GM18868 (cell line): Measurements from ENCODE around the gene ROCK2.

Experiments used
- ATAC-seq: cut with Tn5 transposase; IDR thresholded peaks from one replicate; pipeline ENCODE4 v1.9.1; 2021; ENCODE audit warnings: mild to moderate bottlenecking, moderate library complexity; ENCODE audit not compliant: unreplicated experiment

Gene ROCK2

GRCh38 chr2:11158916-11159573 is 185.4 kb downstream of the ROCK2 start:
- no peak for ATAC-seq

- ATAC-seq: no peak
Observed at GRCh38 chr2:11157731-11158130, 186.7 kb downstream of the ROCK2 start.

- no peak for ATAC-seq
Observed at GRCh38 chr2:11157296-11157695, 187.1 kb downstream of the ROCK2 start.

GRCh38 chr2:11156396-11157075 is 187.9 kb downstream of the ROCK2 start:
- no peak for ATAC-seq

DNA sequence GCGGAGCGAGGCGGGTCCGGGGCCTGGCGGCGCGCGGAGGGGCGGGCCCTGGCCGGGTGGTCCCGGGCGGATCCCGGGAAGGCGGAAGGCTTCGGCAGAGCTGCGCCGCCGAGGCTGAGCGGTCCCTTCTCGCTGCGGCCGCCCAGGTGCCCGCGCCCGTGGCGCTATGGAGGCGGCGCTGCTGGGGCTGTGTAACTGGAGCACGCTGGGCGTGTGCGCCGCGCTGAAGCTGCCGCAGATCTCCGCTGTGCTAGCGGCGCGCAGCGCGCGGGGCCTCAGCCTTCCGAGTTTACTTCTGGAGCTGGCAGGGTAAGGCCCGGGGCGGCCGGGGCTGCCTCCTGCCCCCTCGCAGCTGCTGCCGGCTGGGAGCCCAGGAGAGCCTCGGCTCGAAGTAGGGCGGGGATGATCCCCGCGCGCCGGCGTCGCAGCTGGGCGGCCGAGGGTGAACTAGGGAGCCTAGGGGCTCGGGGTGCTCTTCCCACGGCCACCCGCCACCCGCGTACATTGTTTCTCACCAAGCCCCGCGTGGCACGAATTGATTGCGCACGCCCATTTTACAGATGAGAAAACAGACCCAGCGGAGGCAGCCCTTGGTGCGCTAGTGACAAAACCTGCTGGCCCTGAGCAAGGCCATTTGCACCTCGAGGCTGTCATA is 188.9 kb downstream of the ROCK2 start, which contains the start of gene SLC66A3:
Gene SLC66A3, plus strand, starts transcription at position 87 of the 655 bp plus-strand sequence. Its CDS starts 80 bp downstream, at position 167.
- peak; percentile 80 for ATAC-seq

GRCh38 chr2:11154923-11155380 is 189.5 kb downstream of the ROCK2 start:
- peak; percentile 69 for ATAC-seq

DNA sequence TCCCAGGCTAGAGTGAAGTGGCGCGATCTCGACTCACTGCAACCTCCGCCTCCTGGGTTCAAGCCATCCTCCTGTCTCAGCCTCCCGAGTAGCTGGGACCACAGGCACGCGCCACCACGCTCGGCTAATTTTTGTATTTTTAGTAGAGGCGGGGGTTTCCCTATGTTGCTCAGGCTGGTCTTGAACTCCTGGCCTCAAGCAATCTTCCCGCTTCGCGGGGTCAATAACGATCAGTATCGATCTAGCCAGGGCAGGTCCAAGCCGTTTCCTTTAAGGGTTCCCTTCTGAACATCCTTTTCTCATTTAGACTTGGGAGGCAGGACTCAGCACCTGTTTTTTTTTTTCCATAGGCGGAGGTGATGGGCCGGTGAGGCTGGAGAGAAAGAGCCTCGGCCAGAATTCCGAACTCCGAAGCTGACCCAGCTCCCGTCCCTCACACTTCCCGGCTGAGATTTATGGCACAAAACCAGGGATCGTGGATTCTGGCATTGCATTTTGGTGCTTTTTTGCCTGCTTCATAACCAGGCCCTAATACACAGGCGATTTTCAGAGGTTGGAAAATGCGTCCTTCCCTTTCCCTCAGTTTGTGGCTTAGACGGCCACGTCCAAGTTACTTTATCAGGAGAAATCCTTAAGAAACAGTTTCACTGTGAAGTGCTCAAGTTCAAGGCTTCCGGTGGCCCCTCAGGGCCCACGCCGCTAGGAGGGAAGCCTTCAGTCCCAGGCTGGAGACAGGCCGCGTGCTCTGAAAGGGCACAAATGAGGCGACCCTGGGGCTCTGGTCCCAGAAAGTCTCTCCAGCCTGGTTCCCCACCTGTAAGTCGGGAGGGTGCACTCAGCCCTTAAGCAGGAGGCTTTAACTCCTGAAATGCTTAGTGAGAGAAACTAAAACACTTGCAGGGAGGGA is 190.2 kb downstream of the ROCK2 start:
- peak; percentile 17 for ATAC-seq

DNA sequence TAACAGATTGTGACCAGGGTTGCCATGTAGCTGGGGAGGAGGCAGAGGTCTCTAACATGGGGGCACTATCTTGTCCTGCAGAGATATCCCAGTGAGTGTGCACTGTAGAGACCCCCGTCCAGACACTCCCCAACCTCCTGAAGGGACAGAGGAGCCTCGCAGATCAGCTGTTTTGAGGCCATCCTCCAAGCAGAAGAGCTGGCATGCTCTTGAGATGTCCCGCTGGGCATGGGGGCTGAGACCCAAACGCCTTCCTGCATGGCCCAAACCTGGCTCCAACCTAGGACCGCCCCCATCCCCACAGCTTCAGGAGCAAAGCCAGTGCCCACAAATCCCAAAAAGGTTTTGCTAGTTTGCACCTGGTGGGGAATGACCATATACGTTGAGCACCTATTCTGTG is 191.8 kb downstream of the ROCK2 start:
- no peak for ATAC-seq

- no peak for ATAC-seq
Observed at GRCh38 chr2:11147263-11147662, 197.2 kb downstream of the ROCK2 start.

DNA sequence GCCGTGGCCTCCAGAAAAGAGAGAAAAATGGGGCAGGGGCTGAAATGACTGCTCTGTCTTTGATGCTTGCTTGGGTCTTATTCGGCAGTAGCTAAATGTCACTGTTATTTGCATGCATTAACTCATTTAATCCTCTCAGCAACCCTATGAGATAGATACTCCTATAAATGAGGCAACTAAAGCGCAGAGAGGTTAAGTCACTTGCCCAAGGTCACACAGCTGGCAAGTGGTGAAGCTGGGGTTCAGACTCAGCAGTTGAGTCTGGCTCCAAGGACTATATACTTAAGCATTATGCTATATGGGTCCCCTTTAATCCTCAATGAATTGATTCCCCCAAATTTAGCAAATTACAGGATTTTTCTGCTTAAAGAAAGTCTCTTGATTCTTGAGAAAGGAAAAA is 198.4 kb downstream of the ROCK2 start:
- no peak for ATAC-seq

- ATAC-seq: no peak
Observed at GRCh38 chr2:11145350-11145749, 199.1 kb downstream of the ROCK2 start.

GRCh38 chr2:11144738-11145079 is 199.7 kb downstream of the ROCK2 start:
- no peak for ATAC-seq

DNA sequence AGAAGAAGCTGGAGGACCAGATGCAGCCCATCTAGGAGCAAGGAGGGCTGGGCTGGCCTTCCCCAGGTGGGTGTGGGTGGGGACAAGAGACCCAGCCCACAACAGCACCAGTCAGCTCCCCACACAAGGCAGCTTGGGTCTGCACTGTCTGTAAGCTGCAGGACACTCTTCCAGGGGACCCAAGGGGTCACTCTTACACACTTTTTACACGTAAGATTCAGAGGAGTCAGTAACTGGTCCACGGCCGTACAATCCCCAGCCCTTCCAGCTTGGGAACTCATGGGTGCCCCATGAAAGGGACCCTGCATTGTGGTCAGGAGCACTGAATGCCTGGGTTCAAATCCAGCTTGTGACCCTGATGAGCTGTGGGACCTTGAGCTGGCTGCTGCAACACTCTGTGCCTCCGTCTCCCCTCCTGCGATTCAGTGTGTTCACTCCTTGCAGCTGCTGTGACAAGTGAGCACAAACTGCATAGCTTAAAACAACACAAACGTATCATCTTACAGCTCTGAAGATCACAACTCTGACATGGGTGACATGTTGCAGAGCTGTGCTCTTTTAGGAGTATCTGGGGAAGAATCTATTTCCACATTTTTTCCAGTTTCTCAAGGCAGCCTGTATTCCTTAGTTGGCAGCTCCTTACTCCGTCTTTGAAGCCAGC is 200.2 kb downstream of the ROCK2 start:
- ATAC-seq: no peak

- no peak for ATAC-seq
Observed at GRCh38 chr2:11142987-11143386, 201.4 kb downstream of the ROCK2 start.

DNA sequence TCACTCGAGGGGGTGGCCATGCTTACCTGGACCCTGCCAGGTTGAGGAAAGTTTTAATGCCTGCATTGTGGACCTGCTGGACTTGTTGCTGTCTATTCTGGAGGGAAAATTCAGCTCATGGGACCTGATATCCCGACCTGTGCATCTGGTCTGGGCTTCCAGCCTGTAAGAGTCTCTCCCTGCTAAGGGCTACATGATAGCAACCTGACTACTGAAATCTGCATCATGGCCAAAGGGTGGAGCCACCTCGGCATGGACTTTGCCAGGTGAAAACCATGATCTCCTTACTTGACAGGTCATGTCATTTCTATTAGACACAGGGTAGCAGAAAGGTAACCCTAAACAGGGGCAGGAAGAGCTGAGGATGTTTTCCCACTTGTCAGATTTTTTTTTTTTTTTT is 202.1 kb downstream of the ROCK2 start:
- ATAC-seq: no peak

- no peak for ATAC-seq
Observed at GRCh38 chr2:11141319-11141718, 203.1 kb downstream of the ROCK2 start.

DNA sequence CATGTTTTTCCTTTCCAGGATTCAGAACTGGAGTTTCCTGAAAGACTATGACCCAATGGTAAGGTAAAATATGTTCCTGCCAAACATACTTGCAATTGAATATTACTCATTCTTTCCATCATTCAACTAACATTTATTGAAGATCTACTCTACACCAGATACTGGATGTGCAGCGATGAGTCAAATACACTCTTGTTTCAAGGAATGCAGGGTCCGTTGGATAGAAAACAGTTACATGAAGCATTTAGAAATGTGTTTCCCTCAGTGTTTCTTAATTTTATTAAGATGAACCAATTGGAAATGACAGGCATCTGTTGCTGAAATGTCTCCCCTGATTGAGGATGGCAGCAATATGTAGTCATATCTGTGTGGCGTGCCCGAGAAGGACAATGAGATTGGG is 203.9 kb downstream of the ROCK2 start:
- no peak for ATAC-seq

GRCh38 chr2:11134349-11134748 is 210.1 kb downstream of the ROCK2 start:
- ATAC-seq: no peak

DNA sequence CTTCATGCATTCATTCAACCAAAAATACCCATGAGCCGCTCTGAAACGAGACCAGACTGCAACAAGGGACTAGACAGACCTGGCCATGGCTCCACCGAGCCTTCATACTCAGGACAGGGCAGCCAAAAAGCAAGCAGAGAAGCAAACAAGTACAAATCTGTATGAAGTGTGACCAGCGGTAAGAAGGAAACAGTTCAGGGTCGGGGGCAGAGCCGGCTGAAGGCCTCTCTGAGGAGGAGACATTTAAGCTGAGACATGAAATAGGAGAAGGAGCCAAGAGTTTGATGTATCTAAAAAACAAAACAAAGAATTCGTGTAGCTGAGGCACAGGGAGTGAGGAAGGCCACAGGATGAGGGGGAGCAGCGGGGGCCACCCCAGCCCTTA is 210.5 kb downstream of the ROCK2 start:
- ATAC-seq: no peak

DNA sequence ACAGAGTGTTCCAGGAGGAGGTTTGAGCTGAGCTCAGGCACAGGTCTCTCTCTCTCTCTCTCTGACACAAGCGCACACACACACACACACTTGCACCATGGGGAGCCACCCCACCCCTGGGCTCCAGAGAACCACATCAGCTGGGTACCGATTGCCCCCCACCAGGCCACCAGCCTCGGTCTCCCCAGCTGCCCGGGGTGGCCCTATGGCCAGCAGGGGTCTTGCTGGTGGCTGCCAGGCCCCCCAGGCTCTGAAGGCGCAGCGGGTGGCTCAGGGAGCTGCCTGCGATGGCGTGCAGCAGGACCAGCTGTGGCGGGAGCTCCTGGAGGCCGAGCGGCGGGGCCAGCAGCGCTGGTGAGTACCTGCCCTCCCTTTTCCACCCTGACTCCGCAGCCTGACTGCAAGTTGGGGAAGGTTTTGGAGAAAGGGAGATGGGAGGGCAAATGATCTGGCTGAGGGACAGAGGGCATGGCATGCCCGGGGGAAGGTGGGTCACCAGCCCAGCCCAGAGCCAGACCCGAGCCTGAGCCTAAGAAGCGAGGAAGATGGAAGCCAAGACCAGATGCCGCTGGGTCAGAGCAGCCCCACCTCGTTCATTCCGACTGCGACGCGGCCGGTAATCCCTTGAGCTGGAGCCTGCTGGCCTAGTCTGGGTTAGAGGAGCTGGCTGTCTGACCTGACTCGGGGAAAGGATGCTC is 211.0 kb downstream of the ROCK2 start:
- ATAC-seq: no peak
